ENCODE data around the gene GTF2IRD1.

DNA sequence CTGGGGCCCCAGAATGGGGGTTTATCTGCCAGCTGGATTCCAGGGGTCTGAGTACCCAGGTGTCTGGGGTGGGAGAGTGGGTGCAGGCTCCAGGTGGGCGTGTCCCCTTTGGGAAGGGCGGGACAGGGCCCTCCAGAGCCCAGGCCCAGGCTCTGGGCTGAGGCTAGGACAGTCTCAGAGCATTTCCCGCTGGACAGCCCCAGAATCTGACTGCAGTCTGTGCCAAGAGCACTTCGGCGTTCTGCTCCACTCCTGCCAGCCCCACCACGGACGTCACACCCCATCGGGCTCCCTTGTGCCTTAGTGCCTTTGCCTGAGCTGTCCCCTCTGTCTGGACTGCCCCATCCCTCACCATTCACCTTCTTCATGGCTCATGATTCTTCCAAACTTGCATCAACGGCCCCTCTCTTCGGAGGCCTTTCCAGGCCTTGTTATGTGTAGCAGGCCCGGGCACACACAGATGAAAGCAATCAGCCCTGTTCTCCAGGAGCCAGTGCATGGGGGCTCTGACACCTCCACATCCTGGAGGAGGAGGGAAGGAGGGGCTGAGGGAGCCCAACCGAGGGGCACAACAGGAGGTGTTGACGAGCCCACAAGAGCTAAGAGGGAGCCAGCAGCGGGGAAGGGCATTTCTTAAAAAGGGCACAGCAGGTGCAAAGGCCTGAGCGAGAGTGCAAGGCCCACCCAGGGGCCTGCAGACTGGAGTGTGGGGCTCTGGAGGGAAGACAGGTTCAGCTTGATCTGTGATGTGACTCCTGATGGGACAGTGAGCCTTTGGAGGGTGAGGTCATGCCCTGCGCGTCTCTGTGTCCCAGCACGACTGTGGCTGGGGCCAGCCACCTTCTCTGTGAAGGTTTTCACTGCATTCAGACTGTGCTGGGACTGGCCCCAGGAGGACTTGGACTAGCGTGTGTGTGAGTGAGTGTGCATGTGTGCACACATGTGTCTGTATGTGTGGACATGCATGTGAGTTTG is 41.7 kb downstream of the GTF2IRD1 start:
- TF ChIP-seq NRL (CRISPR knock-in tag; IDR thresholded peaks at IDR 0.05; ENCODE audit: borderline replicate concordance) (no peak), ZNF639 (CRISPR knock-in tag; conservative IDR thresholded peaks at IDR 0.05) (no peak), SETDB1 (CRISPR knock-in tag; IDR thresholded peaks at IDR 0.05; ENCODE audit: borderline replicate concordance) (no peak), SP1 (IDR thresholded peaks at IDR 0.05) (no peak), SP1 (CRISPR knock-in tag; IDR thresholded peaks at IDR 0.05) (no peak), FIP1L1 (IDR thresholded peaks at IDR 0.05; ENCODE audit: borderline replicate concordance, insufficient read depth, low read depth, low read length) (no peak), HOXA7 (CRISPR knock-in tag; IDR thresholded peaks at IDR 0.05) (no peak), NFKB2 (CRISPR knock-in tag; IDR thresholded peaks at IDR 0.05; ENCODE audit: borderline replicate concordance) (no peak), CTCF (CRISPR knock-in tag; IDR thresholded peaks at IDR 0.05) (no peak), MAFF (IDR thresholded peaks at IDR 0.05; ENCODE audit: low read depth, low read length) (no peak), ETV6 (CRISPR knock-in tag; conservative IDR thresholded peaks at IDR 0.05) (no peak), FOSL2 (CRISPR knock-in tag; IDR thresholded peaks at IDR 0.05) (no peak)
- TF ChIP-seq, protein P1, sequence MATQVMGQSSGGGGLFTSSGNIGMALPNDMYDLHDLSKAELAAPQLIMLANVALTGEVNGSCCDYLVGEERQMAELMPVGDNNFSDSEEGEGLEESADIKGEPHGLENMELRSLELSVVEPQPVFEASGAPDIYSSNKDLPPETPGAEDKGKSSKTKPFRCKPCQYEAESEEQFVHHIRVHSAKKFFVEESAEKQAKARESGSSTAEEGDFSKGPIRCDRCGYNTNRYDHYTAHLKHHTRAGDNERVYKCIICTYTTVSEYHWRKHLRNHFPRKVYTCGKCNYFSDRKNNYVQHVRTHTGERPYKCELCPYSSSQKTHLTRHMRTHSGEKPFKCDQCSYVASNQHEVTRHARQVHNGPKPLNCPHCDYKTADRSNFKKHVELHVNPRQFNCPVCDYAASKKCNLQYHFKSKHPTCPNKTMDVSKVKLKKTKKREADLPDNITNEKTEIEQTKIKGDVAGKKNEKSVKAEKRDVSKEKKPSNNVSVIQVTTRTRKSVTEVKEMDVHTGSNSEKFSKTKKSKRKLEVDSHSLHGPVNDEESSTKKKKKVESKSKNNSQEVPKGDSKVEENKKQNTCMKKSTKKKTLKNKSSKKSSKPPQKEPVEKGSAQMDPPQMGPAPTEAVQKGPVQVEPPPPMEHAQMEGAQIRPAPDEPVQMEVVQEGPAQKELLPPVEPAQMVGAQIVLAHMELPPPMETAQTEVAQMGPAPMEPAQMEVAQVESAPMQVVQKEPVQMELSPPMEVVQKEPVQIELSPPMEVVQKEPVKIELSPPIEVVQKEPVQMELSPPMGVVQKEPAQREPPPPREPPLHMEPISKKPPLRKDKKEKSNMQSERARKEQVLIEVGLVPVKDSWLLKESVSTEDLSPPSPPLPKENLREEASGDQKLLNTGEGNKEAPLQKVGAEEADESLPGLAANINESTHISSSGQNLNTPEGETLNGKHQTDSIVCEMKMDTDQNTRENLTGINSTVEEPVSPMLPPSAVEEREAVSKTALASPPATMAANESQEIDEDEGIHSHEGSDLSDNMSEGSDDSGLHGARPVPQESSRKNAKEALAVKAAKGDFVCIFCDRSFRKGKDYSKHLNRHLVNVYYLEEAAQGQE (IDR thresholded peaks at IDR 0.05; ENCODE audit: borderline replicate concordance in 1 of 2, low read depth in 1 of 2, low read length in 2 of 2): no peak
- TF ChIP-seq, protein P2, sequence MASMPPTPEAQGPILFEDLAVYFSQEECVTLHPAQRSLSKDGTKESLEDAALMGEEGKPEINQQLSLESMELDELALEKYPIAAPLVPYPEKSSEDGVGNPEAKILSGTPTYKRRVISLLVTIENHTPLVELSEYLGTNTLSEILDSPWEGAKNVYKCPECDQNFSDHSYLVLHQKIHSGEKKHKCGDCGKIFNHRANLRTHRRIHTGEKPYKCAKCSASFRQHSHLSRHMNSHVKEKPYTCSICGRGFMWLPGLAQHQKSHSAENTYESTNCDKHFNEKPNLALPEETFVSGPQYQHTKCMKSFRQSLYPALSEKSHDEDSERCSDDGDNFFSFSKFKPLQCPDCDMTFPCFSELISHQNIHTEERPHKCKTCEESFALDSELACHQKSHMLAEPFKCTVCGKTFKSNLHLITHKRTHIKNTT (CRISPR knock-in tag; IDR thresholded peaks at IDR 0.05): no peak
- TF ChIP-seq, protein P3, sequence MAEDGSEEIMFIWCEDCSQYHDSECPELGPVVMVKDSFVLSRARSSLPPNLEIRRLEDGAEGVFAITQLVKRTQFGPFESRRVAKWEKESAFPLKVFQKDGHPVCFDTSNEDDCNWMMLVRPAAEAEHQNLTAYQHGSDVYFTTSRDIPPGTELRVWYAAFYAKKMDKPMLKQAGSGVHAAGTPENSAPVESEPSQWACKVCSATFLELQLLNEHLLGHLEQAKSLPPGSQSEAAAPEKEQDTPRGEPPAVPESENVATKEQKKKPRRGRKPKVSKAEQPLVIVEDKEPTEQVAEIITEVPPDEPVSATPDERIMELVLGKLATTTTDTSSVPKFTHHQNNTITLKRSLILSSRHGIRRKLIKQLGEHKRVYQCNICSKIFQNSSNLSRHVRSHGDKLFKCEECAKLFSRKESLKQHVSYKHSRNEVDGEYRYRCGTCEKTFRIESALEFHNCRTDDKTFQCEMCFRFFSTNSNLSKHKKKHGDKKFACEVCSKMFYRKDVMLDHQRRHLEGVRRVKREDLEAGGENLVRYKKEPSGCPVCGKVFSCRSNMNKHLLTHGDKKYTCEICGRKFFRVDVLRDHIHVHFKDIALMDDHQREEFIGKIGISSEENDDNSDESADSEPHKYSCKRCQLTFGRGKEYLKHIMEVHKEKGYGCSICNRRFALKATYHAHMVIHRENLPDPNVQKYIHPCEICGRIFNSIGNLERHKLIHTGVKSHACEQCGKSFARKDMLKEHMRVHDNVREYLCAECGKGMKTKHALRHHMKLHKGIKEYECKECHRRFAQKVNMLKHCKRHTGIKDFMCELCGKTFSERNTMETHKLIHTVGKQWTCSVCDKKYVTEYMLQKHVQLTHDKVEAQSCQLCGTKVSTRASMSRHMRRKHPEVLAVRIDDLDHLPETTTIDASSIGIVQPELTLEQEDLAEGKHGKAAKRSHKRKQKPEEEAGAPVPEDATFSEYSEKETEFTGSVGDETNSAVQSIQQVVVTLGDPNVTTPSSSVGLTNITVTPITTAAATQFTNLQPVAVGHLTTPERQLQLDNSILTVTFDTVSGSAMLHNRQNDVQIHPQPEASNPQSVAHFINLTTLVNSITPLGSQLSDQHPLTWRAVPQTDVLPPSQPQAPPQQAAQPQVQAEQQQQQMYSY (CRISPR knock-in tag; IDR thresholded peaks at IDR 0.05): no peak
